C4-2B (cell line): ENCODE measurements around the gene UPK3BL1.
"Not testable (repeated sequence)": the region's sequence is repeated elsewhere in the genome, so short reads cannot be mapped to it uniquely, and the experiment has no call there.

Experiments used
- H3K27ac ChIP-seq: fragments of 450-650 bp; 2 replicates; pipeline ENCODE4 v1.5.1; 2017

UPK3BL1 gene

GRCh38 chr7:102627271-102627904 lies 15.2 kb downstream of the UPK3BL1 start:
- H3K27ac ChIP-seq = not testable (repeated sequence)

GRCh38 chr7:102618122-102618521 lies 24.5 kb downstream of the UPK3BL1 start:
- not testable (repeated sequence) for H3K27ac ChIP-seq

DNA sequence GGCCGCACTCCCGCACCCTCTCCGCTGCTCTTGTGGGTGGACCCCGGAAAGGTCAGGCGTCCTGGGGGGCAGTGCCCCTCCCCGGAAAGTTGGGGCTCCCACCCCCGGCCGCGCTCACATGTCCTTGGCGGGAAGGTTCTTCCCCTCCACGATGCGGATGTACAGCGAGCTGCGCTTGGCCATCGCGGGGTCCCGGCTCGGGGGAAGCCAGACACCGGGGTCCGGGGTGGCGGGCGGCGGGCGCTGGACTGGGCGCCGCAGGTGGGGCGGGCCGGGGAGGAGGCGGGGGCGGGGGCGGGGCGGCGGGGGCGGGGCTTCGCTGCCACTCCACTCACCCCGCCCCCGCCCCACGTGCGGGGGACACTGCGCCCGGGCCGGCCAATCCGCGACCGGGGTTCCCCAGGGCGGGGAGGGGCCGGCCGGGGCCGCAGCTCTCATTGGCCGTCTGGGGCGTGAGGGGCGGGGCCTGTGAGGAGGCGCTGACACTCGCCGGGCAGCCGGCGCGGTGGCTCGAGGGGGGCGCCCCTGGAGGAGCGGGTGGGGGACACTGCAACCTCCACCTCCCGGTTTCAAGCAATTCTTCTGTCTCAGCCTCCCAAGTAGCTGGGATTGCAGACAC lies 26.0 kb downstream of the UPK3BL1 start, which contains the start of gene RASA4:
TSS of gene RASA4 (minus strand) at position 250 of the 619 bp plus-strand sequence. CDS start at position 183, 67 bp downstream.
- H3K27ac ChIP-seq = not testable (repeated sequence)

DNA sequence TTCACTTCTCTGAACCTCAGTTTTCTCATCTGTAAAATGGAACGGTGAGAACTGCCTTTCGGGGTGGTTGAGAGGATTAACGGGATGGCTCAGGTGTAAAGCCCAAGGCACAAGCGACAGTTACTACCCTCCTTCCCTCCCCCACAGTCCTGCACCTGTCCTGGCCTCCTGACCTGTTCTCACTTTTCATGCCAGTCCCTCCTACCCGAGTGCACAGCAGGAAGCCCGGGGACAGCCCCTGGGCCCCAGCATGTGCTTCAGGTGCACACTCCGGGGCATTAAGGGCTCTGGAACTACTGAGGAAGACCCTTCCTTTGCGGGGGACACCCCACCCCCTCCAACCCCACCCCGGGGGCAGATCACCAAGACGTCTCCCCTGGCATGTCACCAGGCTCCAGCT lies 26.7 kb downstream of the UPK3BL1 start:
- not testable (repeated sequence) for H3K27ac ChIP-seq

GRCh38 chr7:102614873-102615272 lies 27.7 kb downstream of the UPK3BL1 start:
- not testable (repeated sequence) for H3K27ac ChIP-seq

DNA sequence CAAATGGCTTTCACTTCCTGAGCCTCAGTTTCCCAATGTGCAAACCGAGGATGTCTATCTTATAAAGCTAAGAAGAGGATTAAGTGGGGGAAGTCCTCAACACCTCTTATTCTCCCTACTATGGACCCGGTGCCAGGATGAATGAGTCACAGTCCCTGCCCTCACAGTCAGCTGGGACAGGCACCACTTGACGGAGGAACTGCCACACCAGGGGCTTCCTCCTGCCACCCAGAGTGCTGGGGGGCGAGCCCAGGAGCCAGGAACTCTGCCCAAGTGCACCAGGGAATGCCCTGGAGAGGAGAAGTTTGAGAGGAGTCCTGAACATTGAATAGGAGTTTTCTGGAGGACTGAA lies 28.3 kb downstream of the UPK3BL1 start:
- not testable (repeated sequence) for H3K27ac ChIP-seq

DNA sequence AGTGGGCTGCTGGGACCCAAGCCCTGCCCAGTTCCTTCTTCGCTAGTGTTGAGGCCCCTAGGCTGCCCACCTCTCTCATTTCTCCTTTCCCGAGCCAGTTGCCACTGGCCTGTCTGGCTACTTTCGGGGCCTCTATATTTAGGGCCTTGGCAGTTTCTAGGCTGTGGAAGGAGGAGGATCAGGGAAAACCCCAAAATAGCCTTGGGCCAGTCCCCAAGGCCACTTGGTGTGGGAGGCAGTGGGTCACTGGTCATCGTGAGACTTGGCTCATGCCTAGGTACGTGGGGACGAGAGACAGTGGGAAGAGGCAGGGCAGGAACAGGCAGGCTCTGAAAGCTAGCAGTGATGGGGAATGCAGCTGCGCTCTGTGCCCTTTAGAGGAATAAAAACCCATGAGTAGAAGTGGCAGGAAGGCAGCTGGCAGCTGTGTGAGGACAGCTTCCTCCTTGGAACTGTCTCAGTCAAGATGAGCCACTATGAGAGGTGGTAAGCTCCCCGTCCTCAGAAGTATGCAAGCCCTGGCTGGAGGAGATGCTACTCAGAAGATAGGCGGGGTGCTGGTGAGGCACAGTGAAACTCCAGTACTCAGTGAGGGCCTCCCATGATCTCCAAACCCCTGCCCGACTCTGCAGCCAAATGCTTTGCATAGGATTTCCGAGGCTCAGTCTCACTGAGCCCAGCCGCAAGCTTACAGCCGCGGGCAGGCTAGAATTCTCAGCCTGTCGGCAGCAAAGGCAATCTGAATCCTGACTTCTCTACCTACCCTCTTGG lies 28.8 kb downstream of the UPK3BL1 start:
- H3K27ac ChIP-seq = not testable (repeated sequence)

- not testable (repeated sequence) for H3K27ac ChIP-seq
Observed at GRCh38 chr7:102611675-102612325, 30.8 kb downstream of the UPK3BL1 start.

- not testable (repeated sequence) for H3K27ac ChIP-seq
Observed at GRCh38 chr7:102611013-102611674, 31.4 kb downstream of the UPK3BL1 start.

GRCh38 chr7:102610441-102610840 lies 32.1 kb downstream of the UPK3BL1 start:
- not testable (repeated sequence) for H3K27ac ChIP-seq

GRCh38 chr7:102609734-102610133 lies 32.9 kb downstream of the UPK3BL1 start:
- H3K27ac ChIP-seq = not testable (repeated sequence)

DNA sequence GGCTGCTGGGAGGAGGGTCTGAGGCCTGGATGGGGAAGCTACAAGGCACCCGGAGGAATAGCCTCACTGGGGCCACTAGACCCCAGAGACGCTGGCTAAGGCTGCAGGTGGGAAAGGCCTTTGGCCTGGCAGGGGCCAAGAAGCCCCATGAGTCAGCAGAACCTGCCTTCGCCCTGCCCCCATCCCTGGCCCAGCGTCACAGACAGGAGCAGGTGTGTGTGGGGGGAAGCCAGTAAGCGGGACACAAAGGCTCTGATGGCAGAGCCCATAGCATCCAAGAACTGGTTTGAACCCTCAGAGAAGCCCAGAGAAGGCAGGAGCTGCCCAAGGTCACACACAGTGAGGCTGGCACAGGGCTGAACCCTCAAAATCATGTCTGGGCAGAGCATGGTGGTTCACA lies 35.7 kb downstream of the UPK3BL1 start:
- H3K27ac ChIP-seq = not testable (repeated sequence)

DNA sequence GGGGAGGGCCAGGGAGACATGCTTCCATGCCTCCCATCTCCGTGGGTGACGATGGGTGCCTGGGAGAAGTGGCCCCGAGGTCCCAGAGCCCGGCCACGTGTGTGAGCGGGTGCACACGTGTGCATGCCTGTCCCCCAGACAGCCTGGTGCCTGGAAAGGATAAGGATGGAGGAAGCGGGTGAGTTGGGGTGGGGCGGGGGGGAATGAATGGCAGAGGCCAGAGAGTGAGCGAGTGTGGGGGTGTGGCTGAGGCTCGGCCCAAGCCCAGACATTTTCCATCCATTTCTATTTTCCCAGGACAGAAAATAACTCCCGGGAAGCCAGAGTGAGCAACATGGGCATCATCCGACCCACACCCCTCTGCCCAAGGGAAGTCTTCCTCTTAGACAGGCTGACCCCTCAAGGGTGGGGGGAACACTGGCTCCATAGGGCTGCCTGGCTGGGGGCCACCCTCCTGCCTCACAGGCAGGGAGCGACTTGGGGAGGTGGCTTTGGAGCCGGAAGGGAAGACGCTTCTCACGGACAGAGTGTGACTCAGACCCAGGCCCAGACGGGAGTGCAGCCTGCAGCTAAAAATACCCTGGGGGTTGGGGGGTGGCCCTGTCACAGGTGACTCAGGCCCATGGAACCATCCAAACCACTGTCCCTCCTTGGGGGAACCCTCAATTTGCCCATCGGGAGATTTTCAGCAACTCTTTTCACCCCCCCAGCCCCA lies 38.0 kb downstream of the UPK3BL1 start:
- not testable (repeated sequence) for H3K27ac ChIP-seq

GRCh38 chr7:102602317-102602716 lies 40.3 kb downstream of the UPK3BL1 start:
- H3K27ac ChIP-seq = not testable (repeated sequence)

DNA sequence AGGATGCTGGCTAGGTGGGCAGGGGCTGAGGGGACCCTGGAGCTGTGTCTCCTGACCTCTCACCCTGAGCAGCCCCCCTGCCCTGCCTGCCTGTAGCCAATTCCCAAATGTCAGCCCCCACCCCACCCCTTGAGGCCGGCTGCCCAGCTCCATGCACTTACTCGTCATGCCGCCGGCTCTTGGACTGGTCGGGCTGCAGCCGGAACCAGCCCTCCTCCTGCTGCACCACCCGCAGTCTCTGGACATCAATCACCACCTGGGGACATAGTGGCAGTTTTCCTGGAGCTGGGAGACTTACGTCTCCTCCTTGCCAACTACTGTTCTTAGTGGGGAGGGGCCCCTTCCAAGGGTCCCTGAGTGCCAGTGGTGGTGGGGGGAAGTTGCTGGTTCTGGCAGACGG lies 42.9 kb downstream of the UPK3BL1 start:
- H3K27ac ChIP-seq = not testable (repeated sequence)

DNA sequence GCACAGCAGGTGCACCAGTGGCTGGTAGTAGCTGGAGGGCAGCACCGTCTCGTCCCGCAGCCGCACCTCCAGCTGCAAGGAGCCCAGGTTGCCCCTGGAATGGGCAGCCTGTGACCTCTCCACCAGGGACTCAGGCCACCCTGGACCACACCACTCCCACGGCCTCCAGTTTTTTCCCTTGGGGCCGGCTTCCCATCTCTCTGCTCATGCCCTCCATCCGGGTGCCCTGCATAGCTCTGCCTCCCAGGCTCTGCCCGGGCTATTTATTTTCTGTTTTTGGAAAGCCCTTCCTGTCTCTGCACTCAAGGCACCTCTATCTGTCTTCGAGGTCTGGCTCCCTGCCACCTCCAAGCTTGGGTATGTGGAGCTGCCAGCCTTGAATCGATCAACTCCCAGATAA lies 46.6 kb downstream of the UPK3BL1 start:
- not testable (repeated sequence) for H3K27ac ChIP-seq

GRCh38 chr7:102593637-102594334 lies 48.8 kb downstream of the UPK3BL1 start:
- H3K27ac ChIP-seq = not testable (repeated sequence)

DNA sequence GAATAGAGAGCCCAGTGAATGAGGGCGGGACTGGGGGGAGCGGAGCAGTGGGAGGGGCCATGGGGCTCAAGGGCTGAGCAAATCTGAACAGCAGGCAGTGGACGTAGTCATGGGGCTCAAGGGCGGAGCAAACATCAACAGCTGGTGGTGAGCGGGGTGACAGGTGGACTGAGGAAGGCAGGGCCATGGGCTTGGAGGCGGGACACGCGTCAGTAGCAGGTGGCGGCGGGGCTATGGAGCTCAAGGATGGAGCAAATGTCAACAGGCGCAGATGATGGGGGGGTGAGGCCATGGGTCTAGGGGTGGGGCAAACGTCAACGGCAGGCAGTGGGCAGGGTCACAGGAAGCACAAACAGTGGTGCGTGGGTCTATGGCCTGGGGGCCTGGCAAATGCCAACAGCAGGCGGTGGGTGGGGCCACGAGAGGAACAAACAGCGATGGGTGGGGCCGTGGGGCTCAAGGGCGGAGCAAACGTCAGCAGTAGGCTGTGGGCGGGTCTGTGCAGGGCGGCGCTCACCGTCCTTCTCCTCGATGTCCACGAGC lies 50.0 kb downstream of the UPK3BL1 start:
- not testable (repeated sequence) for H3K27ac ChIP-seq

GRCh38 chr7:102589857-102590256 lies 52.7 kb downstream of the UPK3BL1 start:
- H3K27ac ChIP-seq = not testable (repeated sequence)
